Hepatocyte (in vitro differentiated cells): Measurements from ENCODE around the gene PPID.
"Not testable (repeated sequence)": the region's sequence is repeated elsewhere in the genome, so short reads cannot be mapped to it uniquely, and the experiment has no call there.

Experiments
- CTCF ChIP-seq: fragments of 200-600 bp; sonication (generic); IDR thresholded peaks from 2 replicates; pipeline ENCODE4 v1.5.1; 2016; ENCODE audit warnings: antibody characterized with exemption, mild to moderate bottlenecking; ENCODE audit not compliant: poor library complexity
- EZH2phosphoT487 ChIP-seq: fragments of 200-600 bp; sonication (generic); IDR thresholded peaks from one replicate; pipeline ENCODE4 v1.6.1; 2018; ENCODE audit warnings: antibody characterized with exemption, mild to moderate bottlenecking, low read depth, moderate library complexity; ENCODE audit not compliant: unreplicated experiment, severe bottlenecking

- TF ChIP-seq CTCF, EZH2phosphoT487: not testable (repeated sequence)
These were observed 59.2 kb downstream of the PPID start for GRCh38 chr4:158663707-158664625.
